Left cardiac atrium (tissue), 4 donors: ENCODE data around the gene CEACAM6. TPM values are rescaled to one million over a fixed set of nuclear protein-coding genes. Genes with fewer than 3 reads are reported as not detected.
A peak's percentile ranks its signal among the peaks of the same experiment; 100 is the strongest.
"Not testable (repeated sequence)": the region's sequence is repeated elsewhere in the genome, so short reads cannot be mapped to it uniquely, and the experiment has no call there.

Source experiments
- ATAC-seq, 2 donors: fragments of 200-7000 bp; cut with Tn5 transposase; one replicate each; pipeline ENCODE4 v1.9.1; 2020; ENCODE audit warnings: mild to moderate bottlenecking in 2 of 2, moderate library complexity in 2 of 2
- DNase-seq: peaks from one replicate; pipeline ENCODE4 v3.0.0-alpha.2; 2020
- intact Hi-C, 2 donors: fragments of 100-400 bp; cut with DNase I; formaldehyde crosslinking; loops; one replicate each; pipeline versions ENCODE4 v1.14.1 to v1.15.1; 2022 to 2023
- long read RNA-seq: library from polyadenylated mRNA; unstranded; transcript quantifications from one replicate; pipeline ENCODE4 v2.0.0, GENCODE V29; 2021
- total RNA-seq, 2 donors: library from RNA; stranded (reverse); fragmentation: NEBNext Ultra II Directional; extraction: Animal tissue kit (Norgen Biotek cat#: 25700); gene quantifications; one replicate each; pipeline ENCODE4 v1.2.1, GENCODE V29; 2021
- donor health status: DM: no; HTN: yes; CAD: no.
- donor health status: DM: no; HTN: yes; CAD: no; lungs with severe emphysema.
- donor health status: DM: yes; HTN: yes; CAD: no.
- donor health status: Dilated cardiomyopathy.

Gene CEACAM6
- under 1 TPM in 1 of 2 donors, not detected in 1; 0.08 TPM for total RNA-seq
- long read RNA-seq = 0 reads

DNA sequence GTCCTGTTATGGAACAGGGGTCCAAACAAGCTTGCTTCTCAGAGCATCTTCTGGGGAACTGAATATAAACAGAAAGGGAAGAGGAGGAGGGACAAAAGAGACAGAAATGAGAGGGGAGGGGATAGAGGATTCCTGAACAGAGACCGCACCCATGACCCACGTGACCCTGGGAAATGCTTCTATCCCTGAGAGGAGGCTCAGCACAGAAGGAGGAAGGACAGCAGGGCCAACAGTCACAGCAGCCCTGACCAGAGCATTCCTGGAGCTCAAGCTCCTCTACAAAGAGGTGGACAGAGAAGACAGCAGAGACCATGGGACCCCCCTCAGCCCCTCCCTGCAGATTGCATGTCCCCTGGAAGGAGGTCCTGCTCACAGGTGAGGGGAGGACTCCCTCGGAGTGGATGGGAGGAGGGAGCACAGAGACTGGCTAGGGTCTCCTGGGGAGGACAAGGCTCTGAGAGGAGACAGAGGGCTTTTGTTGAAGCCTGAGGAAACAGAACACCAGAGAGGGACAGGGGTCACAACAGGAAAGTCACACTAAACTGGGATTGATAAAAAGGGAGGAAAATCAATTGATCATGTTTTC lies at the start of gene CEACAM6:
Gene CEACAM6 (plus strand): TSS at position 203 of the 586 bp plus-strand sequence. CDS start 109 bp downstream, at position 312.
- ATAC-seq (no peak), DNase-seq (no peak)
- intact Hi-C loops = no loop called here

GRCh38 chr19:41706741-41707501 lies 48.4 kb upstream of the CEACAM6 start:
- ATAC-seq (peak; percentile 59 to 74), DNase-seq (peak; percentile 34)
- intact Hi-C loops = no loop called here

- no peak for DNase-seq
- ATAC-seq = no peak
- intact Hi-C loops = no loop called here
Measured at GRCh38 chr19:41707502-41707812, 47.9 kb upstream of the CEACAM6 start.

GRCh38 chr19:41707871-41708371 lies 47.4 kb upstream of the CEACAM6 start:
- DNase-seq (no peak), ATAC-seq (no peak)
- intact Hi-C loops = no loop called here

- no peak for ATAC-seq
Measured at GRCh38 chr19:41708481-41708880, 46.8 kb upstream of the CEACAM6 start, which contains the start of gene CEACAM5. Gene CEACAM5 (plus strand): TSS chr19:41708626. CDS start chr19:41708732, 106 bp downstream.

GRCh38 chr19:41709516-41709915 lies 45.8 kb upstream of the CEACAM6 start:
- ATAC-seq, intact Hi-C loops, DNase-seq: not testable (repeated sequence)

More at GRCh38 chr19:41708481-41708880, 46.8 kb upstream of the CEACAM6 start, which contains the start of gene CEACAM5:
- no peak for DNase-seq
- intact Hi-C loops = no loop called here

- intact Hi-C loops = no loop called here
- no peak for DNase-seq
- ATAC-seq = no peak
Measured at GRCh38 chr19:41709951-41710645, 45.2 kb upstream of the CEACAM6 start.

GRCh38 chr19:41711376-41712261 lies 43.7 kb upstream of the CEACAM6 start:
- intact Hi-C loops = no loop called here
- DNase-seq (no peak), ATAC-seq (no peak)

DNA sequence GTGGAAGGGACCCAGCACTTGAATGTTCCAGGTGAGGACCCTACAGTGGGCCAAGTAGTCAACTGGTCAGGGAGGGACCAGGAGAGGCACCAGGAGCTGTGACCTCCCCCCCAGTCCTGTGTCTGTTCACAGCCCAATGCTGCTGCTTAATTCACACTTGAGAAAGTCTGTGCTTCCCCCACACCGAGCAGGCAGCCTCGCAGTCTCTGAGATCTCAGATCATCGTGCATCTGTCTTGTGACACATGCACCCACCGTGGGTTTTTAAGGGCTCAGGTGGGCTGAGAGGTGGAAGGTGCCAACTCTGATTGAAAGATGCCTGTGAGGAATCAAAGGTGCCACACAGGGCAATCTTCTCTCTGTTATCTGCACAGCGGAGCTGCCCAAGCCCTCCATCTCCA lies 40.7 kb upstream of the CEACAM6 start:
- no peak for DNase-seq
- ATAC-seq = no peak
- intact Hi-C loops = no loop called here

DNA sequence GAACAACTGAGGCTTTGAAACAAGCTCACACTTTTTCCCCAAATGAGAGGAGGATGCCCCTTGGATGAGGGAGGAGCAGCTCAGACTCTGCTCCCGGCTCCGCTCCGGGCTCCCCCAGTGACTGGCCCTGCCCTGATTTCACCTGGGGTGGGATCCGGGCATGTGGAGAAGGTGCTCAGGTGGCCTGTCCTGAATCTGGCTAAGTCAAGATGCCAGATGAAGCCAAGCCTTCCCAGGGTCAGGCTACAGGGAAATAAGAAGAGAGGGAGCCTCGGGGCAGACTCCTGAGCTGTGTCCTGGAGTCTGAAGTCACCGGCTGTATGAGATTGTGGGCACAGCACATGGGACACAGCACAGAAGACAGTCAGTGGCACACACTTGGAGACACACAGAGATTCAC lies 36.6 kb upstream of the CEACAM6 start:
- ATAC-seq = no peak
- intact Hi-C loops = no loop called here
- no peak for DNase-seq

DNA sequence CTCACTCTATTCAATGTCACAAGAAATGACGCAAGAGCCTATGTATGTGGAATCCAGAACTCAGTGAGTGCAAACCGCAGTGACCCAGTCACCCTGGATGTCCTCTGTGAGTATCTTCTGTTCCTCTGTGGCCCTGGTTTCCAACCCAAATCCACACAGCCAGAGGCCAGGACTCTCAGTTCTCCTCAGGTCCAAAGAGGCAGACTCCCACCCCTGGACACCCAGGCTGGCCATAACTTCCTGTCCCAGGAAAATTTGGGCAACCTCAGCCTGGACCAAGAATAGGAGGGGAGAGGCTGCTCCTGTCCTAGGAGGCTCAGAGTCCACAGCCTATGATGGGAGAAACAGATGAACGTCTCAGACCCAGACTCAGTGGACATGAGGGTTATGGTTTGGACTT lies 35.2 kb upstream of the CEACAM6 start:
- DNase-seq (no peak), ATAC-seq (no peak)
- intact Hi-C loops = no loop called here

DNA sequence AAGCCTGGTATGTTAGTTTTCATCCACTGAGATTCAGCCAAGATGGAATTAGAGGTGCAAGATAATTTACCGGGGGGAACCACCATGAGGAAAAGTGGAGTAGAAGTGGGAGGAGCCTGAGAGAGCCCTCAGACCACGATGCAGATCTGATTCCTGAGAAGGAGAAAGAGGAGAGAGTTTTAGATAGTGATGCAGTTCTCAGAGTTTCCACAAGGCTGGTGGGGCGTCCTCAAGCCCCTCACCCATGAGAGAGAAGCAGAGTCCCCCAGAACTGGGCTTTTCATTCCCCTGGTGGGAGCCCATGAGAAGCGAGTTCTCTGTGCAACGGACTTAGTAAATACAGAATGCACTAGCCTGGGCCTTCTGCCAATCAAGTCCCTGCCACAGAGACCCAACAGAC lies 28.8 kb upstream of the CEACAM6 start:
- ATAC-seq (no peak), DNase-seq (no peak)
- intact Hi-C loops = no loop called here

DNA sequence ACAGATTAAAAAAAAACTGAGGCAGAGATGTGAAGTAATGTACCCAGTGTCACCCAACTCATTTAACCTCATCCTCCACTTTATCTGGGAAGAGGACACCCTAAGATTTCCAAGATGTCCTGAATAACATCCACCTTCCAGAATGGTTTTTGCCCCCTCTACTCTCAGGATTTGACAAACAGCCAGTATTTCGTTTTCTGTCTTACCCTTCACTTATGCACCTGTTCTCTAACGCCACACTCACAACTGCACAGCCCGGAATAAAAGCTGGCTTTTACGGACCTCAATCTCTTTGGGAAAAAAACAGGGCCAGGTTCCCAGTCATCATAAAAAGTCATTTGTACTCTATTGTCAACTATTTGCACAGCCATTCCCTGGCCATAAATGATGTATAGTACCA lies 21.2 kb upstream of the CEACAM6 start:
- no peak for DNase-seq
- intact Hi-C loops = no loop called here
- ATAC-seq = no peak

GRCh38 chr19:41734585-41734984 lies 20.7 kb upstream of the CEACAM6 start:
- DNase-seq (no peak), ATAC-seq (no peak)
- intact Hi-C loops = no loop called here

DNA sequence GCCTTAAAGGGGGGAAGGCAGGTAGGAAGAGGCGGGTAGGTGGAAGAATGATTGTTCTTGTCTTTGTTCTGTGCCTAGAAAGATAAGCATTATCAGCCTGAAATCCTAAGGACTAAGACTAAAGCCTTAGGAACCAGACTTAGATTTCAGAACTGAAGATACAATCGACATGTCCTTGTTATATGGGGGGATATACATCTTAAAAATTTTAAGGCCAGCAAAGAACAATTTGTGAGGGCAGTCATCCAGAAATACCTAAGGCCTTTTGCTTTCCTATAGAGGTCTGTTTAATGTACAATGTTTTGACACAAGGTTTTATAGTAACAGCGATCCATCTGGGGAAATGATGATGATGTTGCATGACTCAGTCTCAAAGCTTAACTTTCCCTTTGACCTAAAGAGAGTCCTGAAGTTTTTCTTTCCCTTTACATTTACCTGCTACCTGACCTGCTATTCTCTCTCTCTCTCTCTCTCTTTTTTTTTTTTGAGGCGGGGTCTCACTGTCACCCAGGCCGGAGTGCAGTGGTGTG lies 20.2 kb upstream of the CEACAM6 start:
- intact Hi-C loops = no loop called here
- ATAC-seq (no peak), DNase-seq (no peak)

DNA sequence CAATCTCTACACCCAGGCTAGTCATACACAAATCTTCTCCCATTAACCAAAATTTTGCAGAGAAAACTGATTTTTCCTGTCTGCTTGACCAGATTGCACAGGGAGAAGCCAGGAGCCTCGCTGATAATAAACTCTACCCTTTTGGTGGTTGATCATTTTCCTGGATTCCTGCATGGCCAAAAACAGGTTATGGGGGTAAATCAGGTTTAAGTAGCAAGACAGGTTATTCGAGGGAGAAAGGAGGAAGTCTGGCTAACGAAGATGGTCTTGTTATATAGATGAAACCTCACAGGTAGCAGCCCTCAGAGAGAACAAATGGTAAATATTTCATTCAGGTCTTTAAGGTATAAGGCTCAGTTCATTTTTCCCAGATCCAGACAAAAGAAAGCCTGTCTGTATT lies 16.0 kb upstream of the CEACAM6 start:
- no peak for ATAC-seq
- intact Hi-C loops = no loop called here

DNA sequence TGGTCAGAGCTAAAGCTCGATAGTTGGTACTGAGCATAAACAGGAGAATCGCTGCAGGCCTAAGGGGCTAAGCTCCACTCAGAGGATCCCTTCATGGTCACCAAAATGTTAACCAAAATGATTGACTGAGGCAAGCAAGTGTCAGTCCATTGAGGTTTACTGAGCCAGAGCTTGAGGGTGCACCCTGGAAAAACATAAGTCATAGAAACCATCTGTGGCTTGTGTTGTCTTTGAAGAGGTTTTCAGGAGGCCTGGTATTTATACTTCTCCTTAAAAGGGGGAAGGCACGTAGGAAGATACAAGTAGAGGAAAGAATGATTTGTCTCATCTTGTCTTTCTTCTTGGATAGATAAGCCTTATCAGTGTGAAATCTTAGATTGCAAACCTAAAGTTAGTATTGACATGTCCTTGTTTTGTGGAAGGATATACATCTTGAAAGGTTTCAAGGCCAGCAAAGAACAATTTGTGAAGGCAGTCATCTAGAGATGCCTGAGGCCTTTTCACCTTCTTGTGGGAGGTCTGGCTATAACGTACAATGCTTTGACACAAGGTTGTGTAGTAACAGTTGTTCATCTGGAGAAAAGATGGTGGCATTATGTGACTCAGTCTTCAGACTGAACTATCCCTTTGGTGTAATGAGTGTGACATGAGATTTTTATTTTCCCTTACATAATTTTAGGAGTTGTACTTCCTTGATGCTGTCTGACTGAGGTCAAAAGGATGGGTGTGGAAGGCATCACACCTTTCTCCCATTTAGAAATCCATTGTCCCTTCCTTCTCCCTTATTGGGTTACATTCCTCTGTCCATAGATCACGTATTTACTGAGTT lies 14.7 kb upstream of the CEACAM6 start:
- DNase-seq = no peak
- intact Hi-C loops = no loop called here
- no peak for ATAC-seq

More for the DNA sequence above, 16.0 kb upstream of the CEACAM6 start:
- no peak for DNase-seq

GRCh38 chr19:41741244-41741554 lies 14.1 kb upstream of the CEACAM6 start:
- intact Hi-C loops = no loop called here
- ATAC-seq = no peak

More at GRCh38 chr19:41741244-41741554, 14.1 kb upstream of the CEACAM6 start:
- no peak for DNase-seq
